IMR-90 (cell line): ENCODE data around the gene RASSF4. TPM values are rescaled to one million over a fixed set of nuclear protein-coding genes. Genes with fewer than 3 reads are reported as not detected.

ENCODE experiments used
- ATAC-seq: fragments of 200-7000 bp; cut with Tn5 transposase; 2 replicates; pipeline ENCODE4 v1.9.1; 2020; ENCODE audit warnings: low read depth, mild to moderate bottlenecking, moderate library complexity
- BruUV-seq: library from RNA; stranded (reverse); fragments of 400-500 nt; replicated peaks from 2 replicates; lab custom pipeline; 2021; lab: Mats Ljungman, UMichigan
- CTCF ChIA-PET: fragments of 300-600 bp; formaldehyde crosslinking; extraction: SDS; loops from one replicate; lab custom pipeline; 2021; ENCODE audit warnings: antibody characterized with exemption; lab: Yijun Ruan, JAX
- POLR2A ChIA-PET: fragments of 300-600 bp; sonication (Branson Sonifier 250); formaldehyde crosslinking; loops from one replicate; lab custom pipeline; 2022; ENCODE audit warnings: antibody characterized with exemption; ENCODE audit not compliant: unreplicated experiment; lab: Charles Lee
- DNase-seq: peaks from one replicate; pipeline ENCODE4 v3.0.0; 2013
- H2AFZ ChIP-seq: replicated peaks from 2 replicates; pipeline ENCODE3; 2013; ENCODE audit warnings: low read length, mild to moderate bottlenecking; ENCODE audit not compliant: poor library complexity
- H2AK5ac ChIP-seq: 2 replicates; pipeline ENCODE4 v1.6.1; 2013; ENCODE audit warnings: low read depth, low read length, inconsistent platforms
- H2AK9ac ChIP-seq: replicated peaks from 2 replicates; pipeline ENCODE3; 2013; ENCODE audit warnings: mild to moderate bottlenecking, low read depth, low read length, moderate library complexity; ENCODE audit not compliant: poor library complexity
- H2BK120ac ChIP-seq: 2 replicates; pipeline ENCODE4 v1.6.1; 2013; ENCODE audit warnings: low read depth, low read length, inconsistent platforms
- H2BK15ac ChIP-seq: 3 replicates; pipeline ENCODE4 v1.6.1; 2013; ENCODE audit warnings: low read depth, low read length, inconsistent platforms
- H2BK20ac ChIP-seq: 2 replicates; pipeline ENCODE4 v1.6.1; 2013; ENCODE audit warnings: low read depth, mild to moderate bottlenecking, inconsistent platforms, low read length, moderate library complexity
- H2BK5ac ChIP-seq: 2 replicates; pipeline ENCODE4 v1.6.1; 2013; ENCODE audit warnings: mild to moderate bottlenecking, low read depth, low read length, inconsistent platforms; ENCODE audit not compliant: poor library complexity, severe bottlenecking
- H3K14ac ChIP-seq: replicated peaks from 2 replicates; pipeline ENCODE4 v1.6.1; 2013; ENCODE audit warnings: low read depth, low read length, inconsistent platforms
- H3K18ac ChIP-seq: 2 replicates; pipeline ENCODE4 v1.6.1; 2013; ENCODE audit warnings: low read depth, low read length, control low read depth
- H3K23ac ChIP-seq: 2 replicates; pipeline ENCODE4 v1.6.1; 2013; ENCODE audit warnings: low read depth, low read length, inconsistent platforms
- H3K27ac ChIP-seq: 2 replicates; pipeline ENCODE4 v1.5.1; 2013; ENCODE audit warnings: mild to moderate bottlenecking, control low read depth, low read length; ENCODE audit not compliant: insufficient read depth
- H3K27me3 ChIP-seq: 2 replicates; pipeline ENCODE4 v1.6.1; 2013; ENCODE audit warnings: low read length; ENCODE audit not compliant: control insufficient read depth, insufficient read depth
- H3K36me3 ChIP-seq: 2 replicates; pipeline ENCODE4 v1.6.1; 2013; ENCODE audit warnings: low read length, mixed read lengths; ENCODE audit not compliant: control insufficient read depth, insufficient read depth
- H3K4ac ChIP-seq: 2 replicates; pipeline ENCODE4 v1.6.1; 2013; ENCODE audit warnings: low read depth, low read length, inconsistent platforms
- H3K4me1 ChIP-seq: 2 replicates; pipeline ENCODE4 v1.6.1; 2013; ENCODE audit warnings: low read length, mixed read lengths; ENCODE audit not compliant: control insufficient read depth, insufficient read depth
- H3K4me2 ChIP-seq: 2 replicates; pipeline ENCODE4 v1.6.1; 2013; ENCODE audit warnings: low read depth, mild to moderate bottlenecking, control low read depth, low read length, moderate library complexity
- H3K4me3 ChIP-seq: 2 replicates; pipeline ENCODE4 v1.5.1; 2013; ENCODE audit warnings: low read depth, mild to moderate bottlenecking, control low read depth, low read length, moderate library complexity; ENCODE audit not compliant: insufficient read depth
- H3K56ac ChIP-seq: 2 replicates; pipeline ENCODE4 v1.6.1; 2013; ENCODE audit warnings: low read length, inconsistent platforms; ENCODE audit not compliant: insufficient read depth; ENCODE audit errors: extremely low read depth
- H3K79me1 ChIP-seq, 2 experiments: 2 replicates each; pipeline ENCODE4 v1.6.1; 2013; ENCODE audit warnings: low read length in 2 of 2, inconsistent platforms in 1 of 2, low read depth in 1 of 2
- H3K9ac ChIP-seq: 2 replicates; pipeline ENCODE4 v1.6.1; 2013; ENCODE audit warnings: low read depth, low read length, control low read depth
- H3K9me1 ChIP-seq: 2 replicates; pipeline ENCODE4 v1.6.1; 2013; ENCODE audit warnings: low read length, inconsistent platforms; ENCODE audit not compliant: insufficient read depth
- H3K9me3 ChIP-seq: 2 replicates; pipeline ENCODE4 v1.6.1; 2013; ENCODE audit warnings: low read length; ENCODE audit not compliant: control insufficient read depth, insufficient read depth
- H4K20me1 ChIP-seq: 2 replicates; pipeline ENCODE4 v1.6.1; 2013; ENCODE audit warnings: low read length, inconsistent platforms; ENCODE audit not compliant: insufficient read depth
- H4K5ac ChIP-seq: 2 replicates; pipeline ENCODE4 v1.6.1; 2013; ENCODE audit warnings: mild to moderate bottlenecking, low read depth, low read length, control low read depth
- H4K8ac ChIP-seq, 2 experiments: 2 replicates each; pipeline ENCODE4 v1.6.1; 2013; ENCODE audit warnings: low read depth in 2 of 2, low read length in 2 of 2, control low read depth in 1 of 2, inconsistent platforms in 1 of 2
- H4K91ac ChIP-seq: 2 replicates; pipeline ENCODE4 v1.6.1; 2013; ENCODE audit warnings: low read depth, low read length, inconsistent platforms; ENCODE audit not compliant: insufficient read depth
- BHLHE40 ChIP-seq: fragments of 150-350 bp; IDR thresholded peaks from 2 replicates; pipeline ENCODE4 v1.6.1; 2016; ENCODE audit warnings: mild to moderate bottlenecking, low read depth, low read length
- CEBPB ChIP-seq: IDR thresholded peaks from 2 replicates; pipeline ENCODE4 v1.6.1; 2012; ENCODE audit warnings: low read depth, low read length, improper control_type of control experiment
- CHD1 ChIP-seq: IDR thresholded peaks from 2 replicates; pipeline ENCODE4 v1.6.1; 2012; ENCODE audit warnings: low read depth, low read length, improper control_type of control experiment
- ELK1 ChIP-seq: fragments of 150-350 bp; IDR thresholded peaks from 2 replicates; pipeline ENCODE4 v1.6.1; 2016; ENCODE audit warnings: low read depth, mild to moderate bottlenecking, low read length, moderate library complexity, borderline replicate concordance
- FOS ChIP-seq: fragments of 150-350 bp; IDR thresholded peaks from 2 replicates; pipeline ENCODE4 v1.6.1; 2016; ENCODE audit warnings: low read depth, low read length
- MAFK ChIP-seq: IDR thresholded peaks from 2 replicates; pipeline ENCODE4 v1.6.1; 2012; ENCODE audit warnings: low read depth, low read length, improper control_type of control experiment
- MAZ ChIP-seq: IDR thresholded peaks from 2 replicates; pipeline ENCODE4 v1.6.1; 2012; ENCODE audit warnings: low read depth, mild to moderate bottlenecking, low read length, improper control_type of control experiment, moderate library complexity, borderline replicate concordance
- MXI1 ChIP-seq: IDR thresholded peaks from 2 replicates; pipeline ENCODE4 v1.6.1; 2012; ENCODE audit warnings: low read depth, mild to moderate bottlenecking, low read length, moderate library complexity, borderline replicate concordance
- SMC3 ChIP-seq: fragments of 150-350 bp; IDR thresholded peaks from 2 replicates; pipeline ENCODE4 v1.6.1; 2016; ENCODE audit warnings: low read depth, mild to moderate bottlenecking, antibody characterized with exemption, low read length, moderate library complexity
- WGBS, 2 experiments: methylation state at CpG; one replicate each; pipeline versions ENCODE4 v1.1.5 to v1.1.7; 2013; ENCODE audit warnings: missing lambda C conversion rate in 2 of 2; ENCODE audit not compliant: insufficient read length in 1 of 2; ENCODE audit errors: extremely low coverage in 2 of 2; 5-methylcytosine and 5-hydroxymethylcytosine counted together
- dilution Hi-C: fragments of 300-500 bp; cut with HindIII; formaldehyde crosslinking; loops from one replicate; pipeline ENCODE4 v1.14.3; 2018; ENCODE audit warnings: low sequenced_read_pairs; ENCODE audit not compliant: unreplicated experiment
- in situ Hi-C: fragments of 300-500 bp; cut with MboI; formaldehyde crosslinking; loops from 3 replicates; pipeline ENCODE4 v1.14.3; 2019; ENCODE audit warnings: low sequenced_read_pairs, inconsistent platforms, mixed read lengths
- intact Hi-C: fragments of 100-400 bp; cut with micrococcal nuclease; formaldehyde crosslinking; loops from 2 replicates; pipeline ENCODE4 v1.10.0; 2022
- polyA plus RNA-seq, 3 experiments: library from polyadenylated mRNA; depleted of rRNA; stranded (reverse); fragments of >200 nt; gene quantifications; 2 replicates each; pipeline ENCODE4 v1.2.3, GENCODE V29; 2012; ENCODE audit warnings: low replicate concordance in 1 of 3
- total RNA-seq: library from RNA; depleted of rRNA; stranded (reverse); fragments of >200 nt; gene quantifications from 2 replicates; pipeline ENCODE4 v1.2.3, GENCODE V29; 2012
- TF ChIP-seq, protein P1 (sequence below): fragments of 150-350 bp; IDR thresholded peaks from 2 replicates; pipeline ENCODE4 v1.6.1; 2017; ENCODE audit warnings: mild to moderate bottlenecking, antibody characterized with exemption, low read length, low read depth
- TF ChIP-seq, protein P2 (sequence below): conservative IDR thresholded peaks from 2 replicates; pipeline ENCODE4 v1.5.1; 2012; ENCODE audit warnings: mild to moderate bottlenecking, low read depth, low read length, improper control_type of control experiment

The RASSF4 gene
- total and polyA plus RNA-seq, 2 of the 4 experiments (the other 2 are of a cell fraction), result 5.9 to 8.6 TPM

- peak overlapping the region; percentile 80 for H4K91ac ChIP-seq
- in situ Hi-C loops, result loop anchor here (25.0 kb wide), 4 partner anchors 1026 to 1849 kb away; partner anchors contain the start of genes CSGALNACT2 and HNRNPF
- no peak overlapping the region for H2AFZ ChIP-seq
- peak overlapping the region; percentile 27 for H3K4me2 ChIP-seq
- H2BK15ac ChIP-seq, result peak overlapping the region; percentile 78; the same call in 2 of the 3 replicates
- no peak overlapping the region for H2AK9ac ChIP-seq
- ATAC-seq (no peak), DNase-seq (no peak)
- peak overlapping the region; percentile 74 for H3K4ac ChIP-seq
- peak overlapping the region; percentile 7; the same call in 1 of the 2 replicates for H3K9ac ChIP-seq
- H4K20me1 ChIP-seq, result no peaks in the 10 kb centered on the region
- peak overlapping the region; percentile 65; the same call in 1 of the 2 replicates for H2AK5ac ChIP-seq
- WGBS, 2 experiments, result no CpG with 5 or more reads among the region's 3 CpGs
- H3K27me3 ChIP-seq, result no peaks in the 10 kb centered on the region
- no peaks in the 10 kb centered on the region for H3K9me3 ChIP-seq
- ChIA-PET POLR2A (no interaction called here), CTCF (interaction anchor here (2.2 kb wide), 1 partner anchor 53 kb away, joined by 8 read pairs; no protein-coding TSS in a partner anchor)
- BruUV-seq, result no TSS peak
- intact Hi-C loops, result loop anchor here (1.0 kb wide), 1 partner anchor 8 kb away; no protein-coding TSS in a partner anchor
- dilution Hi-C loops, result no loop called here
- H3K9me1 ChIP-seq, result peaks cover 37% of the 10 kb centered on the region
- H3K56ac ChIP-seq, result peak overlapping the region; percentile 42
- H2BK5ac ChIP-seq, result peak overlapping the region; percentile 76
- H3K79me1 ChIP-seq, result peaks cover 0 to 10% of the 10 kb centered on the region in 2 experiments; a peak in 1 of 4 replicates
- H3K23ac ChIP-seq, result peak overlapping the region; percentile 83
- peak overlapping the region; percentile 87 for H4K5ac ChIP-seq
- TF ChIP-seq CHD1 (no peak), MAZ (no peak), SMC3 (no peak), BHLHE40 (no peak), MAFK (no peak), ELK1 (no peak), MXI1 (no peak), FOS (no peak), CEBPB (no peak)
- TF ChIP-seq, protein P1, sequence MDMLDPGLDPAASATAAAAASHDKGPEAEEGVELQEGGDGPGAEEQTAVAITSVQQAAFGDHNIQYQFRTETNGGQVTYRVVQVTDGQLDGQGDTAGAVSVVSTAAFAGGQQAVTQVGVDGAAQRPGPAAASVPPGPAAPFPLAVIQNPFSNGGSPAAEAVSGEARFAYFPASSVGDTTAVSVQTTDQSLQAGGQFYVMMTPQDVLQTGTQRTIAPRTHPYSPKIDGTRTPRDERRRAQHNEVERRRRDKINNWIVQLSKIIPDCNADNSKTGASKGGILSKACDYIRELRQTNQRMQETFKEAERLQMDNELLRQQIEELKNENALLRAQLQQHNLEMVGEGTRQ, result no peak
- TF ChIP-seq, protein P2, sequence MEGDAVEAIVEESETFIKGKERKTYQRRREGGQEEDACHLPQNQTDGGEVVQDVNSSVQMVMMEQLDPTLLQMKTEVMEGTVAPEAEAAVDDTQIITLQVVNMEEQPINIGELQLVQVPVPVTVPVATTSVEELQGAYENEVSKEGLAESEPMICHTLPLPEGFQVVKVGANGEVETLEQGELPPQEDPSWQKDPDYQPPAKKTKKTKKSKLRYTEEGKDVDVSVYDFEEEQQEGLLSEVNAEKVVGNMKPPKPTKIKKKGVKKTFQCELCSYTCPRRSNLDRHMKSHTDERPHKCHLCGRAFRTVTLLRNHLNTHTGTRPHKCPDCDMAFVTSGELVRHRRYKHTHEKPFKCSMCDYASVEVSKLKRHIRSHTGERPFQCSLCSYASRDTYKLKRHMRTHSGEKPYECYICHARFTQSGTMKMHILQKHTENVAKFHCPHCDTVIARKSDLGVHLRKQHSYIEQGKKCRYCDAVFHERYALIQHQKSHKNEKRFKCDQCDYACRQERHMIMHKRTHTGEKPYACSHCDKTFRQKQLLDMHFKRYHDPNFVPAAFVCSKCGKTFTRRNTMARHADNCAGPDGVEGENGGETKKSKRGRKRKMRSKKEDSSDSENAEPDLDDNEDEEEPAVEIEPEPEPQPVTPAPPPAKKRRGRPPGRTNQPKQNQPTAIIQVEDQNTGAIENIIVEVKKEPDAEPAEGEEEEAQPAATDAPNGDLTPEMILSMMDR, result no peak
- H3K27ac ChIP-seq, result peak overlapping the region; percentile 70; the same call in 1 of the 2 replicates
- peak overlapping the region; percentile 93 for H3K18ac ChIP-seq
- peaks cover 55% of the 10 kb centered on the region for H3K4me1 ChIP-seq
- H3K36me3 ChIP-seq, result peaks cover 7% of the 10 kb centered on the region; the same call in 1 of the 2 replicates
- H2BK20ac ChIP-seq, result peak overlapping the region; percentile 65
- peak overlapping the region; percentile 87; the same call in 1 of the 2 replicates for H3K14ac ChIP-seq
- H3K4me3 ChIP-seq, result no peak overlapping the region
- peak overlapping the region; percentile 85 for H2BK120ac ChIP-seq
- peak overlapping the region; percentile 3 to 56; a peak in 2 of 4 replicates for H4K8ac ChIP-seq
These were observed 26.6 kb downstream of the RASSF4 start for GRCh38 chr10:44986179-44986578.
